AG10803 (cell line): Measurements from ENCODE around the gene YTHDF2.
"Not testable (repeated sequence)": the region's sequence is repeated elsewhere in the genome, so short reads cannot be mapped to it uniquely, and the experiment has no call there.

ENCODE experiments used
- DNase-seq: peaks from one replicate; pipeline ENCODE4 v3.0.0; 2010; ENCODE audit warnings: low read depth
- H3K4me3 ChIP-seq: 2 replicates; pipeline ENCODE4 v1.5.1; 2011; ENCODE audit warnings: mild to moderate bottlenecking, low read length, control low read depth
- TF ChIP-seq, protein P1 (sequence below): conservative IDR thresholded peaks from 2 replicates; pipeline ENCODE4 v1.5.1; 2011; ENCODE audit warnings: mild to moderate bottlenecking, low read length, control low read depth, inconsistent platforms

The YTHDF2 gene

DNA sequence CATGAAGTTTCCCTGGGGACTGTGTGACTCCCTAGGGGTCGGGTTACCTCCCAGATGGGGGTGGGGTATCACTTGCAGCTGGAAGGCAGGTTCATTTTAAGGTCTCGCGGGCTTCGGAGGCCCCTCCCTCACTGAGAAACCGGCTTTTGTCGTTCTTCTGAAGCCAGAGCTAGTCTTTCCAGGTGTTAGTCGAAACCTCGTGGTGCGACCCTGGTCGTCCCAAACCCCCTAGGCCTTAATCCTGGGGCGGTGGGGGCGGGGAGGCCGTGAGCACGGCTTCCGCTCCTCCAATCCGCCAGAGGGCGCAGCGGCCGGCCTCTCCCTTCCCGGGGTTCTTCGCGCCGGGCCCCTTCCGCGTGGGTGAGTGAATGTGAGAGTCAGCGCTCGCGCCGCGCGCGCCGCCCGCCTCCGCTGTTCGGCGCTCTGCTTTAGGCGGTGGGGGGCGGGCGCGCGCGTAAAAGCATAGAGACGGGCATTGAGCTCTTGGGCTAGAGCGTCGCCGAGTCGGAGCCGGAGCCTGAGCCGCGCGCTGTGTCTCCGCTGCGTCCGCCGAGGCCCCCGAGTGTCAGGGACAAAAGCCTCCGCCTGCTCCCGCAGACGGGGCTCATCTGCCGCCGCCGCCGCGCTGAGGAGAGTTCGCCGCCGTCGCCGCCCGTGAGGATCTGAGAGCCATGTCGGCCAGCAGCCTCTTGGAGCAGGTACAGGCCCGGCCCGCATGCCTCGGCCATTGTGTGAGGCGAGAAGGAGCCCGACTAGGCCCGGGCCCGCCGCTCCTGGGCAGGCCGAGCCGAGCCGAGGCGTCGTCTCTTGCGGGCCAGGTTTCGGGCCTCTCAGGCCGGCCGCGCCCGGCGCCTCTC, at the start of gene YTHDF2:
Gene YTHDF2 (plus strand): TSS at position 491 of the 857 bp plus-strand sequence. CDS start 181 bp downstream, at position 672.
- TF ChIP-seq, protein P1, sequence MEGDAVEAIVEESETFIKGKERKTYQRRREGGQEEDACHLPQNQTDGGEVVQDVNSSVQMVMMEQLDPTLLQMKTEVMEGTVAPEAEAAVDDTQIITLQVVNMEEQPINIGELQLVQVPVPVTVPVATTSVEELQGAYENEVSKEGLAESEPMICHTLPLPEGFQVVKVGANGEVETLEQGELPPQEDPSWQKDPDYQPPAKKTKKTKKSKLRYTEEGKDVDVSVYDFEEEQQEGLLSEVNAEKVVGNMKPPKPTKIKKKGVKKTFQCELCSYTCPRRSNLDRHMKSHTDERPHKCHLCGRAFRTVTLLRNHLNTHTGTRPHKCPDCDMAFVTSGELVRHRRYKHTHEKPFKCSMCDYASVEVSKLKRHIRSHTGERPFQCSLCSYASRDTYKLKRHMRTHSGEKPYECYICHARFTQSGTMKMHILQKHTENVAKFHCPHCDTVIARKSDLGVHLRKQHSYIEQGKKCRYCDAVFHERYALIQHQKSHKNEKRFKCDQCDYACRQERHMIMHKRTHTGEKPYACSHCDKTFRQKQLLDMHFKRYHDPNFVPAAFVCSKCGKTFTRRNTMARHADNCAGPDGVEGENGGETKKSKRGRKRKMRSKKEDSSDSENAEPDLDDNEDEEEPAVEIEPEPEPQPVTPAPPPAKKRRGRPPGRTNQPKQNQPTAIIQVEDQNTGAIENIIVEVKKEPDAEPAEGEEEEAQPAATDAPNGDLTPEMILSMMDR = peak; percentile 76
- H3K4me3 ChIP-seq = peak within 1 kb of the TSS; percentile 83
- peak; percentile 97 for DNase-seq

DNA sequence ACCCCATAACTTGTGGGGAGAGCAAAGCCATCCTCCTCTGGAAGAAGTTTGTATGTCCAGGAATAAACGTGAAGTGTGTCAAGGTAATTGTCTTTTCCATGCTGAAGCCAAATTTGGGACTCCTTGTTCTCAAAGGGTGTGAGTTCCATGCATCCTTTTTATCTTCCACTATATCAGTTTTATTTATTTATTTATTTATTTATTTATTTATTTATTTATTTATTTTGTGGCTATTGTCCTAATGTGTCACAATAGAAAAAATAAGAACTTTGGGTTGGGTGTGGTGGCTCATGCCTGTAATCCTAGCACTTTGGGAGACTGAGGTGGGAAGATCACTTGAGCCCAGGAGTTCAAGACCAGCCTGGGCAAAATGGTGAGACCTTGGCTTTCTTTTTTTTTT, 45.1 kb upstream of the YTHDF2 start:
- not testable (repeated sequence) for H3K4me3 ChIP-seq, DNase-seq

DNA sequence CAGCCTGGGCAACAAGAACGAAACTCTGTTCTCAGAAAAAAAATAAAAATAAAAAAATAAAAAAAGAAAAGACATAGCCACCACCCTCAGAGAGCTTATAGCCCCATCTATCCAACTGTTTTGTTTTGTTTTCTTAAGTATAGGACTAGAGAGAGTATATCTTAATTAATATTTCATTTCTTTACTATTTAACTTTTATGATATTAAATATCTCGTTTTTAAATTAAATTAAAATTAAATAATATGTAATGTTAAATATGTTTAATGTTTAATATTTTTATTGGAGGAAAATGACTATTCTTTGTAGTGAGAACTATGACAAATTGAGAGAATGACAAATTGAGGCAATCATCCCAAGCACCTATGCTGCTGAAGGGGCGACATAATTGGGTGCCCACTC, 33.1 kb upstream of the YTHDF2 start:
- TF ChIP-seq, protein P1 = no peak
- DNase-seq = no peak
- no peak overlapping the region for H3K4me3 ChIP-seq

DNA sequence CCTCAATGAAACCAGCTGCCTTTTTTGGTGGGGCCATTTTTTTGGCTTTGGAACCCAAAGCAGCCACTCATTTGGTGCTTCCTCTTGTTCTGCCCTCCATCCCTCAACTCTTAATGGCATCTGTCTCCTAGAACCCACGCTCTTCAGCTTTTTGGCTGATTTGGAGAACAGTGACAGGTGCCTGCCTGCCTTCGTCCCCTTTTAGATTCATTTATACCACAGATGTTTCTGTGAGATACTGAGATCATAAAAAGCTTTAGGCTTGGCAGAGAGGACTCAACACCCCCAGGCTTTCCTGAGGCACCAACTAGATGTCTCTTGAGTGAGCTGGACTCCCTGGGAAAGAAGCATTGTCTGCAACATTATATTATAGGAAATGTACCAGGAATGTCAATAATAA, 20.4 kb upstream of the YTHDF2 start:
- no peak overlapping the region for H3K4me3 ChIP-seq
- no peak for DNase-seq
- TF ChIP-seq, protein P1 = no peak

DNA sequence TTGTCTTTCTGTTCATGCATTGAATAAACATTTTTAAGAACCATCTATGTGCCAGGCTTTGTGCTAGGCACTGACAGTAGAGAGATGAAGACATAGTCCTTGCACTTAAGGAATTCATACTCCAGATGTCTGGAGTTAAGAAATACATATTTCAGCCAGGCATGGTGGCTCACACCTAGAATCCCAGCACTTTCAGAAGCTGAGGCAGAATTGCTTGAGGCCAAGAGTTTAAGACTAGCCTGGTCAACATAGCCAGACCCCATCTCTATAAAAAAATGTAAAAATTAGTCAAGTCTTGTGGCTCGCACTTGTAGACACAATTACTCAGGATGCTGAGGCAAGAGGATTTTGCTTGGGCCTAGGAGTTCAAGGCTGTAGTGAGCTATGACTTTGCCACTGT, 18.6 kb upstream of the YTHDF2 start:
- DNase-seq = peak; percentile 4
- H3K4me3 ChIP-seq = no peak overlapping the region
- TF ChIP-seq, protein P1 = no peak

DNA sequence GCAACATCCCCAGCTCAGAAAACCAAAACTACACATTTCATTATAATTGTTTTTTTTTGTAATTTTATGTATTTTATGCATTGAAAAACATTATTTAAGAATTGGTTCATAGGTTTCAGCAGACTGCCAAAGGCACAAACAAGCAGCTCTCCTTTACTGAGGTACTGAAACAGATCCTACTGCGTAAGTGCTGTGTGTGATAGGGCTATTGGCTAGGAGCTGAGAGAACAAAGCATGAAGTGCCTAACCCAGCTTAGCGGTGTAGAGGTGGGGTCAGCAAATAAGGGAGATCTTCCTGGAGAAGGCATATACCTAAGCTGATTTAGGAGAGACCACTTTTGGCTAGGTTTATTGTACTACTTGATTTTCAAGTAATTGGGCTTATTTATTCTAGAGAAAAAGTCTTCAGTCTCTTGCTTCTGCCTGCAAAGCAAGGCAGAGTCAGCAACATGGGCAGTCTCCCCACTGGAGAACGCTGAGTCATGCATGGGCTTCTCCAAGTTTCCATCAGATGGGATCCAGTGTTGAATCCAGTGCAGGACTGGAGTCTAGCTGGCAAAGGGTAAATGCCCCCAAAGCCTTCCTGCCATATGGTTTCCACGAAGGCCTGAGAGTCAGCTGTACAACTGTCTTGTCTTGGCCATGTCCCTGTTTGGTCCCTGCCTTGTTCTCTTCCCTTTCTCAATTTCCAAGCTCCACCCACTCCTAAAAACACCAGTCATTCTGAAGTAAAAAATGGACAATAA, 18.0 kb upstream of the YTHDF2 start:
- peak; percentile 45 for DNase-seq
- TF ChIP-seq, protein P1 = no peak
- no peak overlapping the region for H3K4me3 ChIP-seq

DNA sequence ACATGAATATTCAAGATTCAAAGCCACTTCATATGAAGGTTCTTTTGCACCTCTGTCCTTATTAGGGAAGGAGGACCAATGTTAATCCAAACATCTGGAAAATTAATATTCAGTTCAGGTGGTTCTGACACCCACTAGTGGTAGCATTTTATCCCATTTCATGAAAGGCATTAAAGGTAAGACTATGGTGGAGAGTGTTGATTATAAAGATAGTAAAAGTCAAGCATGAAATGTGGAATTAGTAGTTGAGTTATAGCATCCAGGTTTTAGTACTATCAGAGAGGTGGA, 17.5 kb upstream of the YTHDF2 start:
- DNase-seq = no peak
- no peak overlapping the region for H3K4me3 ChIP-seq
- TF ChIP-seq, protein P1 = no peak
